GM06990 (cell line): ENCODE measurements around the gene DIAPH3.

ENCODE experiments used
- DNase-seq: peaks from one replicate; pipeline ENCODE4 v3.0.0-alpha.2; 2011; ENCODE audit not compliant: insufficient read length; ENCODE audit errors: extremely low read depth
- H3K27me3 ChIP-seq: replicated peaks from 2 replicates; pipeline ENCODE4 v1.6.0; 2011; ENCODE audit warnings: low read length; ENCODE audit not compliant: control insufficient read depth, insufficient read depth
- H3K36me3 ChIP-seq: 2 replicates; pipeline ENCODE4 v1.5.1; 2011; ENCODE audit warnings: low read length; ENCODE audit not compliant: control insufficient read depth, insufficient read depth
- H3K4me3 ChIP-seq: replicated peaks from 2 replicates; pipeline ENCODE4 v1.5.1; 2011; ENCODE audit warnings: low read depth, mild to moderate bottlenecking, control low read depth, low read length
- CTCF ChIP-seq: IDR thresholded peaks from 2 replicates; pipeline ENCODE4 v1.5.1; 2011; ENCODE audit warnings: low read length, control low read depth, mild to moderate bottlenecking, inconsistent platforms; ENCODE audit not compliant: insufficient read depth, poor library complexity, severe bottlenecking

DIAPH3 gene

GRCh38 chr13:59979589-59979988 lies 184.1 kb downstream of the DIAPH3 start:
- Histone ChIP-seq H3K27me3 (no peaks in the 10 kb centered on the region), H3K36me3 (no peaks in the 10 kb centered on the region), H3K4me3 (no peak overlapping the region)
- no peak for TF ChIP-seq CTCF
- no peak for DNase-seq

DNA sequence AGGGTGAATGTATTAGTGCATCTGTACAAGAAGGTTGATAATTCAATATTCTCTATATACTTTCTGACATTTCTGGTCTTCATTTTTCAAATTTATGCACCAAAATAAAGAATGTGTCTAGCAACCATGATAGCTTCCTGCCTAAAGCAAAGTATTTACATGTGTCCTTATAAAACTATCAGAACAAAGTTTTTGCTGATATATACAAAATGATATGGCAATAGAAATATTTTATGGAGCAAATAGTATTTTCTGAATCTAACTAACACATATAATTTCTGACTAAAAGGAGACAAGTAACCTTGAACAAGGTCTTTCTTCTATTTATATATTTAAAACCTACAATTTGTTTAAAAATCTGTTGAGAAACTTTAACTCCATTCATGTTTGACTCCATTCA lies 184.9 kb downstream of the DIAPH3 start:
- DNase-seq: no peak
- TF ChIP-seq CTCF: no peak
- Histone ChIP-seq H3K4me3 (no peak overlapping the region), H3K27me3 (no peaks in the 10 kb centered on the region), H3K36me3 (no peaks in the 10 kb centered on the region)

GRCh38 chr13:59976856-59977255 lies 186.9 kb downstream of the DIAPH3 start:
- H3K36me3 ChIP-seq: no peaks in the 10 kb centered on the region
- no peak overlapping the region for H3K4me3 ChIP-seq
- DNase-seq: no peak
- TF ChIP-seq CTCF: no peak
- no peaks in the 10 kb centered on the region for H3K27me3 ChIP-seq

GRCh38 chr13:59975807-59976435 lies 187.8 kb downstream of the DIAPH3 start:
- TF ChIP-seq CTCF: no peak
- DNase-seq: no peak
- no peaks in the 10 kb centered on the region for H3K36me3 ChIP-seq
- no peak overlapping the region for H3K4me3 ChIP-seq
- no peaks in the 10 kb centered on the region for H3K27me3 ChIP-seq

- no peaks in the 10 kb centered on the region; the same call in 1 of the 2 replicates for H3K36me3 ChIP-seq
- no peak overlapping the region for H3K4me3 ChIP-seq
- TF ChIP-seq CTCF: no peak
- no peaks in the 10 kb centered on the region for H3K27me3 ChIP-seq
- no peak for DNase-seq
Observed at GRCh38 chr13:59970847-59971246, 192.9 kb downstream of the DIAPH3 start.

DNA sequence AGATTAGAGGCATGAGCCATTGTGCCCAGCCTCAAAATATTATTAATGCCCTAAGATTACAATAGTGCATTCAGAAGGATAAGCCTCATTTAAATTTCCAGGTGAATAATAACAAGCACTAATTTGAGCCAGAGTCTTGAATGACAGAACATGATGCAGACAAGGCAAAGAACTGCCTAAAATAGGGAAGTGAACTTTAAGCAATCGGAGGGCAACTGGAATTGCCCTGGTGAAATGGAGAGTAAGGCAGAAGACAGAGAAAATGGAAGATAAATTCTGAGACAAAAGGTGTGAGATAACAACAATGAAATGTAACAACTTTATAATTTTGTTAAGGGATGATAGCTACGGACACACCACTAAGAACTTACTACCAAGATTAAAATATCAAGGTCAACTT lies 199.9 kb downstream of the DIAPH3 start:
- DNase-seq: no peak
- Histone ChIP-seq H3K4me3 (no peak overlapping the region), H3K36me3 (no peaks in the 10 kb centered on the region; the same call in 1 of the 2 replicates), H3K27me3 (no peaks in the 10 kb centered on the region)
- no peak for TF ChIP-seq CTCF
